GM12878 (cell line): ENCODE data around the gene CEP83. TPM values are rescaled to one million over a fixed set of nuclear protein-coding genes. Genes with fewer than 3 reads are reported as not detected.

Experiments
- ATAC-seq: fragments of 200-7000 bp; cut with Tn5 transposase; 3 replicates; pipeline ENCODE4 v1.9.1; 2020; ENCODE audit warnings: mild to moderate bottlenecking, moderate library complexity
- BruUV-seq: library from RNA; stranded (reverse); fragments of 400-500 nt; replicated peaks from 2 replicates; lab custom pipeline; 2021; lab: Mats Ljungman, UMichigan
- CTCF ChIA-PET: fragments of 300-600 bp; sonication (Branson Sonifier 250); formaldehyde crosslinking; extraction: SDS; loops from one replicate; lab custom pipeline; 2021; ENCODE audit warnings: inconsistent platforms; lab: Yijun Ruan, JAX
- POLR2A ChIA-PET: fragments of 350-600 bp; formaldehyde crosslinking; extraction: SDS; loops from one replicate; lab custom pipeline; 2021; ENCODE audit warnings: inconsistent platforms; lab: Charles Lee
- RAD21 ChIA-PET: fragments of 300-600 bp; sonication (Branson Sonifier 250); formaldehyde crosslinking; loops from one replicate; lab custom pipeline; 2023; ENCODE audit warnings: antibody characterized with exemption; ENCODE audit not compliant: unreplicated experiment; lab: Charles Lee
- SMC1A ChIA-PET: fragments of 300-600 bp; sonication (Branson Sonifier 250); formaldehyde crosslinking; loops from one replicate; lab custom pipeline; 2023; ENCODE audit not compliant: unreplicated experiment, uncharacterized antibody; lab: Charles Lee
- DNase-seq: peaks from one replicate; pipeline ENCODE4 v3.0.0-alpha.2; 2011; ENCODE audit warnings: low read depth, low spot score
- FAIRE-seq: peaks from 3 replicates; lab custom pipeline; 2011; peaks lifted over from hg19 to GRCh38; lab: Jason Lieb, UNC
- H2AFZ ChIP-seq: 2 replicates; pipeline ENCODE4 v1.6.0; 2011; ENCODE audit warnings: low read depth, low read length, control low read depth; ENCODE audit not compliant: control insufficient read depth
- H3K27ac ChIP-seq: 2 replicates; pipeline ENCODE4 v1.5.1; 2011; ENCODE audit warnings: control low read depth; ENCODE audit not compliant: control insufficient read depth, insufficient read depth
- H3K27me3 ChIP-seq, 2 experiments: replicated peaks in 1 of 2; 2 replicates each; pipeline versions ENCODE4 v1.6.0 to v1.6.1; 2011; ENCODE audit warnings: low read length in 1 of 2; ENCODE audit not compliant: control insufficient read depth in 2 of 2, insufficient read depth in 2 of 2
- H3K36me3 ChIP-seq, 2 experiments: 2 replicates each; pipeline ENCODE4 v1.5.1; 2011; ENCODE audit warnings: low read length in 1 of 2; ENCODE audit not compliant: control insufficient read depth in 2 of 2, insufficient read depth in 2 of 2
- H3K4me1 ChIP-seq: 2 replicates; pipeline ENCODE4 v1.6.1; 2011; ENCODE audit warnings: mild to moderate bottlenecking, low read length, moderate library complexity, mixed read lengths; ENCODE audit not compliant: control insufficient read depth, insufficient read depth
- H3K4me2 ChIP-seq: 2 replicates; pipeline ENCODE4 v1.6.0; 2011; ENCODE audit warnings: control low read depth; ENCODE audit not compliant: control insufficient read depth, insufficient read depth
- H3K4me3 ChIP-seq: fragments of 200-600 bp; sonication (generic); 2 replicates; pipeline ENCODE4 v1.5.1; 2016
- H3K79me2 ChIP-seq: 2 replicates; pipeline ENCODE4 v1.6.0; 2011; ENCODE audit warnings: low read length; ENCODE audit not compliant: control insufficient read depth, insufficient read depth
- H3K9ac ChIP-seq: 2 replicates; pipeline ENCODE4 v1.8.0; 2011; ENCODE audit warnings: low read length, control low read depth, mixed read lengths; ENCODE audit not compliant: control insufficient read depth, insufficient read depth
- H3K9me3 ChIP-seq: replicated peaks from 3 replicates; pipeline ENCODE4 v1.5.1; 2011; ENCODE audit warnings: mild to moderate bottlenecking, low read length; ENCODE audit not compliant: control insufficient read depth, insufficient read depth
- H4K20me1 ChIP-seq: 2 replicates; pipeline ENCODE4 v1.6.0; 2011; ENCODE audit not compliant: control insufficient read depth, insufficient read depth
- BACH1 ChIP-seq: fragments of 450-650 bp; IDR thresholded peaks from 2 replicates; pipeline ENCODE4 v1.6.1; 2017; ENCODE audit warnings: mild to moderate bottlenecking, borderline replicate concordance
- EGR1 ChIP-seq, 2 experiments: IDR thresholded peaks; 1 replicate in 1 of 2; 2 replicates in 1 of 2; pipeline ENCODE4 v1.6.1; 2011 to 2012; ENCODE audit warnings: low read depth in 2 of 2, low read length in 2 of 2, borderline replicate concordance in 1 of 2, mild to moderate bottlenecking in 1 of 2, moderate library complexity in 1 of 2
- IKZF2 ChIP-seq, 2 experiments: fragments of 450-650 bp; IDR thresholded peaks; 2 replicates each; pipeline ENCODE4 v1.6.1; 2017; ENCODE audit warnings: mild to moderate bottlenecking in 2 of 2, moderate library complexity in 2 of 2
- KAT2A ChIP-seq: conservative IDR thresholded peaks from 2 replicates; pipeline ENCODE4 v1.6.1; 2011; ENCODE audit warnings: low read depth, low read length; ENCODE audit not compliant: control insufficient read depth
- NR2C1 ChIP-seq: fragments of 450-650 bp; IDR thresholded peaks from 2 replicates; pipeline ENCODE4 v1.6.1; 2017; ENCODE audit warnings: antibody characterized with exemption, mild to moderate bottlenecking, moderate library complexity
- RAD51 ChIP-seq: fragments of 450-650 bp; IDR thresholded peaks from 2 replicates; pipeline ENCODE4 v1.6.1; 2016; ENCODE audit warnings: moderate library complexity, mild to moderate bottlenecking, inconsistent platforms
- SIX5 ChIP-seq: IDR thresholded peaks from 2 replicates; pipeline ENCODE4 v1.6.1; 2011; ENCODE audit warnings: mild to moderate bottlenecking, low read depth, low read length, moderate library complexity; ENCODE audit not compliant: severe bottlenecking
- SP1 ChIP-seq: IDR thresholded peaks from one replicate; pipeline ENCODE4 v1.6.1; 2011; ENCODE audit warnings: low read depth, low read length
- WGBS: methylation state at CpG from one replicate; pipeline ENCODE4 v1.1.6; 2016; ENCODE audit warnings: low lambda C conversion rate; ENCODE audit not compliant: insufficient replicate concordance, insufficient coverage; ENCODE audit errors: missing lambda C conversion rate; 5-methylcytosine and 5-hydroxymethylcytosine counted together
- in situ Hi-C: fragments of 300-500 bp; cut with MboI; formaldehyde crosslinking; loops from 9 replicates; pipeline ENCODE4 v1.14.3; 2018; ENCODE audit warnings: mixed read lengths
- intact Hi-C: fragments of 100-400 bp; cut with micrococcal nuclease; formaldehyde crosslinking; loops from one replicate; pipeline ENCODE4 v1.14.2; 2022; ENCODE audit not compliant: unreplicated experiment
- polyA plus RNA-seq, 11 experiments: library from polyadenylated mRNA; depleted of rRNA in 4 of 11; unstranded in 6 of 11; stranded (reverse) in 5 of 11; fragments of >200 nt; fragmentation: Nextera tagmentation in 4 of 11; fragmentation: Illumina TruSeq in 1 of 11; extraction: Ambion mirVana in 4 of 11; extraction: Trizol in 1 of 11; gene quantifications; 1 replicate in 1 of 11; 2 replicates in 10 of 11; pipeline versions ENCODE4 v1.2.1 to v1.2.3, GENCODE V29; 2011 to 2016; ENCODE audit warnings: inconsistent platforms in 2 of 11, missing spikeins in 2 of 11, low read depth in 1 of 11
- total RNA-seq, 4 experiments: library from RNA; depleted of rRNA in 3 of 4; stranded (reverse); fragments of >200 nt in 3 of 4; fragmentation: Illumina TruSeq in 1 of 4; extraction: Trizol in 1 of 4; gene quantifications; 2 replicates each; pipeline versions ENCODE4 v1.2.1 to v1.2.3, GENCODE V29; 2013 to 2021
- TF ChIP-seq, protein P1 (sequence below): fragments of 450-650 bp; IDR thresholded peaks from 2 replicates; pipeline ENCODE4 v1.6.1; 2018; ENCODE audit warnings: borderline replicate concordance, mild to moderate bottlenecking; ENCODE audit not compliant: partially characterized antibody
- TF ChIP-seq, protein P2 (sequence below): IDR thresholded peaks from 2 replicates; pipeline ENCODE4 v1.6.1; 2011; ENCODE audit warnings: borderline replicate concordance, low read depth, mild to moderate bottlenecking, moderate library complexity, mixed read lengths, low read length; ENCODE audit not compliant: insufficient read depth; ENCODE audit errors: extremely low read length

Gene CEP83
- total and polyA plus RNA-seq, 10 of the 15 experiments (the other 5 are each of a cell fraction or from before 2014, with no cell fraction given) = 4.3 to 39.0 (median 22.5) TPM

DNA sequence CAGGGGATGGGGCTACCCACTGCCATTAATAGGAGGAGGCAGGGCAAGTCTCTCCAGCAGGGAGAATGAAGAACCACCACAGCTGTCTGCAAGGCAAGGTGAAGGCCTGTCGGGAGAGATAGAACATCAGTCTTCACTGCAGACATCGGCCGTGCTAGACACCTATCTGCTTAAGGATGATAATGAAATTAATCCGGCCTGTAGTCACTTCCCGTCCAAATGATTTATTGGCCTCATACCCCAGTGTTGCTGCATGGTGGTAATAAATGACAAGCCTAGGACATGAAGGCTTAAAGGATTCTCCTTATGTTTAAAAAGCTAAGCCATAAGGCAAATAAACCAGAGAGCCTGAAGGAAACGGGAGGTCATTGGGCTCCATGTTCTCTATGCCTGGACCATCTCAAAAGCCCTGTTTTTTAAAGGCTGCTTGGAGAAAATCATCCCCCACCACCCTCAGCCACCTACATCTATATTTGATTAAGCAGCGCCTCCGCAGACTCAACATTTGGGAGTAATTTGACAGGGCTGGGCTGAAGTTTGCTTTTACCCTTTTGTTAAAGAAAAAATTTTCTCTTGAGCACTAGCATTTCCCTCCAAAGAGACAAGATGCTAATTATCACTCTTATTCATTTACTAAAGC, 173.6 kb downstream of the CEP83 start:
- Histone ChIP-seq H3K79me2 (no peaks in the 10 kb centered on the region), H3K4me1 (peaks cover 6% of the 10 kb centered on the region), H3K4me3 (no peak overlapping the region), H3K9me3 (no peaks in the 10 kb centered on the region), H3K36me3 (peaks cover 6 to 27% of the 10 kb centered on the region in 2 experiments; a peak in 3 of 4 replicates), H2AFZ (no peak overlapping the region), H3K27ac (no peak overlapping the region), H3K9ac (no peak overlapping the region), H3K27me3 (no peaks in the 10 kb centered on the region), H3K4me2 (no peak overlapping the region), H4K20me1 (no peaks in the 10 kb centered on the region)
- DNase-seq (no peak), ATAC-seq (no peak), FAIRE-seq (no peak)
- intact Hi-C loops = no loop called here
- CTCF ChIA-PET = no interaction called here
- BruUV-seq = no TSS peak
- TF ChIP-seq EGR1 (IDR thresholded peaks at IDR 0.05; ENCODE audit: borderline replicate concordance in 1 of 2, low read depth in 2 of 2, low read length in 2 of 2) (no peak), KAT2A (no peak), RAD51 (no peak), SIX5 (no peak), SP1 (no peak), IKZF2 (IDR thresholded peaks at IDR 0.05) (no peak), BACH1 (no peak), NR2C1 (no peak)
- TF ChIP-seq, protein P1, sequence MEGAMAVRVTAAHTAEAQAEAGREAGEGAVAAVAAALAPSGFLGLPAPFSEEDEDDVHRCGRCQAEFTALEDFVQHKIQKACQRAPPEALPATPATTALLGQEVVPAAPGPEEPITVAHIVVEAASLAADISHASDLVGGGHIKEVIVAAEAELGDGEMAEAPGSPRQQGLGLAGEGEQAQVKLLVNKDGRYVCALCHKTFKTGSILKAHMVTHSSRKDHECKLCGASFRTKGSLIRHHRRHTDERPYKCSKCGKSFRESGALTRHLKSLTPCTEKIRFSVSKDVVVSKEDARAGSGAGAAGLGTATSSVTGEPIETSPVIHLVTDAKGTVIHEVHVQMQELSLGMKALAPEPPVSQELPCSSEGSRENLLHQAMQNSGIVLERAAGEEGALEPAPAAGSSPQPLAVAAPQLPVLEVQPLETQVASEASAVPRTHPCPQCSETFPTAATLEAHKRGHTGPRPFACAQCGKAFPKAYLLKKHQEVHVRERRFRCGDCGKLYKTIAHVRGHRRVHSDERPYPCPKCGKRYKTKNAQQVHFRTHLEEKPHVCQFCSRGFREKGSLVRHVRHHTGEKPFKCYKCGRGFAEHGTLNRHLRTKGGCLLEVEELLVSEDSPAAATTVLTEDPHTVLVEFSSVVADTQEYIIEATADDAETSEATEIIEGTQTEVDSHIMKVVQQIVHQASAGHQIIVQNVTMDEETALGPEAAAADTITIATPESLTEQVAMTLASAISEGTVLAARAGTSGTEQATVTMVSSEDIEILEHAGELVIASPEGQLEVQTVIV = no peak
- TF ChIP-seq, protein P2, sequence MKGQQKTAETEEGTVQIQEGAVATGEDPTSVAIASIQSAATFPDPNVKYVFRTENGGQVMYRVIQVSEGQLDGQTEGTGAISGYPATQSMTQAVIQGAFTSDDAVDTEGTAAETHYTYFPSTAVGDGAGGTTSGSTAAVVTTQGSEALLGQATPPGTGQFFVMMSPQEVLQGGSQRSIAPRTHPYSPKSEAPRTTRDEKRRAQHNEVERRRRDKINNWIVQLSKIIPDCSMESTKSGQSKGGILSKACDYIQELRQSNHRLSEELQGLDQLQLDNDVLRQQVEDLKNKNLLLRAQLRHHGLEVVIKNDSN = no peak
- POLR2A ChIA-PET = interaction anchor here (1.5 kb wide), 1 partner anchor 13 kb away, joined by 3 read pairs; no protein-coding TSS in a partner anchor
- in situ Hi-C loops = no loop called here
- SMC1A ChIA-PET = interaction anchor here (0.9 kb wide), 1 partner anchor 54 kb away, joined by 3 read pairs; no protein-coding TSS in a partner anchor
- 99% methylated on average over 8 of the region's 8 CpGs for WGBS
- RAD21 ChIA-PET = interaction anchor here (1.1 kb wide), 1 partner anchor 173 kb away, joined by 3 read pairs; no protein-coding TSS in a partner anchor
